Neuronal stem cell (in vitro differentiated cells): ENCODE measurements around the gene DEDD.

ENCODE experiments used
- DNase-seq: peaks from one replicate; pipeline ENCODE4 v3.0.0-alpha.2; 2013; ENCODE audit warnings: low spot score
- H2AFZ ChIP-seq: one replicate; pipeline ENCODE4 v1.6.1; 2013; ENCODE audit warnings: mild to moderate bottlenecking, low read length, inconsistent platforms
- H2AK5ac ChIP-seq: 2 replicates; pipeline ENCODE4 v1.6.1; 2013; ENCODE audit warnings: low read depth, mild to moderate bottlenecking, inconsistent platforms, low read length, moderate library complexity, mixed read lengths
- H2BK120ac ChIP-seq: 2 replicates; pipeline ENCODE4 v1.6.1; 2013; ENCODE audit warnings: low read depth, mild to moderate bottlenecking, inconsistent platforms, low read length, moderate library complexity, mixed read lengths
- H2BK12ac ChIP-seq: one replicate; pipeline ENCODE4 v1.6.1; 2013; ENCODE audit warnings: low read length, inconsistent platforms
- H2BK15ac ChIP-seq: 2 replicates; pipeline ENCODE4 v1.6.1; 2013; ENCODE audit warnings: mild to moderate bottlenecking, low read length, inconsistent platforms, mixed read lengths
- H2BK5ac ChIP-seq: one replicate; pipeline ENCODE4 v1.6.1; 2013; ENCODE audit warnings: inconsistent platforms, mild to moderate bottlenecking, low read length, moderate library complexity
- H3K14ac ChIP-seq: one replicate; pipeline ENCODE4 v1.6.1; 2013; ENCODE audit warnings: low read length, inconsistent platforms
- H3K18ac ChIP-seq: 2 replicates; pipeline ENCODE4 v1.6.1; 2013; ENCODE audit warnings: low read length, inconsistent platforms
- H3K23ac ChIP-seq: 2 replicates; pipeline ENCODE4 v1.6.1; 2013; ENCODE audit warnings: low read depth, mild to moderate bottlenecking, mixed read lengths, low read length, inconsistent platforms; ENCODE audit not compliant: poor library complexity
- H3K27ac ChIP-seq: replicated peaks from 3 replicates; pipeline ENCODE4 v1.5.1; 2013; ENCODE audit warnings: low read length, inconsistent platforms
- H3K27me3 ChIP-seq, 3 experiments: 2 replicates each; pipeline ENCODE4 v1.6.1; 2013; ENCODE audit warnings: low read length in 3 of 3, mild to moderate bottlenecking in 2 of 3, inconsistent platforms in 1 of 3, low read depth in 1 of 3, mixed read lengths in 1 of 3, moderate library complexity in 1 of 3; ENCODE audit not compliant: control insufficient read depth in 3 of 3, insufficient read depth in 3 of 3
- H3K36me3 ChIP-seq, 2 donors: replicated peaks in 1 of 2; 2 replicates each; pipeline ENCODE4 v1.6.1; 2013; ENCODE audit warnings: low read length in 2 of 2; ENCODE audit not compliant: control insufficient read depth in 2 of 2, insufficient read depth in 2 of 2
- H3K4ac ChIP-seq: 2 replicates; pipeline ENCODE4 v1.6.1; 2013; ENCODE audit warnings: inconsistent platforms, mild to moderate bottlenecking, low read length, moderate library complexity
- H3K4me1 ChIP-seq, 2 donors: 1 replicate in 1 of 2; 2 replicates in 1 of 2; pipeline ENCODE4 v1.6.1; 2013; ENCODE audit warnings: low read length in 2 of 2, low read depth in 1 of 2; ENCODE audit not compliant: control insufficient read depth in 2 of 2, insufficient read depth in 1 of 2
- H3K4me2 ChIP-seq: one replicate; pipeline ENCODE4 v1.6.1; 2013; ENCODE audit warnings: mild to moderate bottlenecking, low read length, inconsistent platforms; ENCODE audit not compliant: insufficient read depth, poor library complexity, severe bottlenecking
- H3K4me3 ChIP-seq, 2 donors: 2 replicates each; pipeline ENCODE4 v1.5.1; 2013; ENCODE audit warnings: low read length in 2 of 2, mild to moderate bottlenecking in 2 of 2, inconsistent platforms in 1 of 2, moderate library complexity in 1 of 2
- H3K79me1 ChIP-seq: one replicate; pipeline ENCODE4 v1.6.1; 2013; ENCODE audit warnings: low read depth, mild to moderate bottlenecking, inconsistent platforms, low read length, moderate library complexity
- H3K9ac ChIP-seq: one replicate; pipeline ENCODE4 v1.6.1; 2013; ENCODE audit warnings: mild to moderate bottlenecking, low read depth, low read length, inconsistent platforms; ENCODE audit not compliant: poor library complexity
- H3K9me3 ChIP-seq, 2 donors: replicated peaks in 1 of 2; 2 replicates each; pipeline versions ENCODE3 to v1.6.1; 2013; ENCODE audit warnings: low read length in 2 of 2, mild to moderate bottlenecking in 2 of 2, inconsistent platforms in 1 of 2, low read depth in 1 of 2, mixed read lengths in 1 of 2, moderate library complexity in 1 of 2; ENCODE audit not compliant: control insufficient read depth in 2 of 2, insufficient read depth in 1 of 2
- H4K8ac ChIP-seq: one replicate; pipeline ENCODE4 v1.6.1; 2013; ENCODE audit warnings: low read depth, mild to moderate bottlenecking, inconsistent platforms, low read length, moderate library complexity
- H4K91ac ChIP-seq: one replicate; pipeline ENCODE4 v1.6.1; 2013; ENCODE audit warnings: low read length, low read depth, mild to moderate bottlenecking, inconsistent platforms; ENCODE audit not compliant: poor library complexity
- WGBS, 2 donors: extraction: QIAGEN DNeasy Blood & Tissue Kit; methylation state at CpG; one replicate each; pipeline ENCODE4 v1.1.7; 2013; ENCODE audit warnings: missing lambda C conversion rate in 2 of 2, mixed read lengths in 1 of 2; ENCODE audit not compliant: insufficient read length in 2 of 2, insufficient replicate concordance in 1 of 2; ENCODE audit errors: extremely low coverage in 2 of 2; 5-methylcytosine and 5-hydroxymethylcytosine counted together

Gene DEDD

GRCh38 chr1:161128591-161129420, 3.7 kb downstream of the DEDD start:
- no peak overlapping the region for H2AFZ ChIP-seq
- H3K9me3 ChIP-seq = no peaks in the 10 kb centered on the region
- H3K9ac ChIP-seq = no peak overlapping the region
- H3K27ac ChIP-seq = no peak overlapping the region
- no peaks in the 10 kb centered on the region for H3K27me3 ChIP-seq
- H3K79me1 ChIP-seq = peaks cover 5% of the 10 kb centered on the region
- no peak overlapping the region for H2BK15ac ChIP-seq
- no peak overlapping the region for H3K14ac ChIP-seq
- H3K4me3 ChIP-seq = no peak overlapping the region
- no peak overlapping the region for H4K91ac ChIP-seq
- peaks cover 3 to 15% of the 10 kb centered on the region in 2 donors for H3K4me1 ChIP-seq
- H2BK5ac ChIP-seq = no peak overlapping the region
- no peak overlapping the region for H3K4ac ChIP-seq
- peaks cover 25 to 65% of the 10 kb centered on the region in 2 donors for H3K36me3 ChIP-seq
- no peak overlapping the region for H3K18ac ChIP-seq
- no peak for DNase-seq
- no peak overlapping the region for H2BK120ac ChIP-seq
- H2AK5ac ChIP-seq = no peak overlapping the region
- WGBS, 2 donors = no CpG with 5 or more reads among the region's 4 CpGs
- no peak overlapping the region for H2BK12ac ChIP-seq
- no peak overlapping the region for H4K8ac ChIP-seq
- no peak overlapping the region for H3K4me2 ChIP-seq
- H3K23ac ChIP-seq = no peak overlapping the region

- no peak overlapping the region for H2AK5ac ChIP-seq
- WGBS, 2 donors = no CpG with 5 or more reads among the region's 2 CpGs
These were observed 4.8 kb downstream of the DEDD start for GRCh38 chr1:161127649-161128048.

GRCh38 chr1:161122967-161123366, 9.5 kb downstream of the DEDD start:
- no peak overlapping the region for H2BK15ac ChIP-seq
- no peak overlapping the region for H3K18ac ChIP-seq
- H3K4me2 ChIP-seq = no peak overlapping the region
- H3K36me3 ChIP-seq = peaks cover 51 to 87% of the 10 kb centered on the region in 2 donors
- H3K4me3 ChIP-seq = no peak overlapping the region
- no peak overlapping the region for H3K9ac ChIP-seq
- WGBS, 2 donors = no CpG with 5 or more reads among the region's 6 CpGs
- H2BK120ac ChIP-seq = no peak overlapping the region
- no peak overlapping the region for H2BK5ac ChIP-seq
- H4K8ac ChIP-seq = no peak overlapping the region
- H3K23ac ChIP-seq = no peak overlapping the region
- H4K91ac ChIP-seq = no peak overlapping the region
- no peak overlapping the region for H3K27ac ChIP-seq
- no peaks in the 10 kb centered on the region for H3K9me3 ChIP-seq
- peaks cover 4 to 11% of the 10 kb centered on the region in 2 donors for H3K4me1 ChIP-seq
- no peak overlapping the region for H2BK12ac ChIP-seq
- no peak overlapping the region for H2AFZ ChIP-seq
- peaks cover 2% of the 10 kb centered on the region for H3K79me1 ChIP-seq
- H2AK5ac ChIP-seq = no peak overlapping the region
- H3K27me3 ChIP-seq = no peaks in the 10 kb centered on the region
- no peak for DNase-seq
- H3K14ac ChIP-seq = no peak overlapping the region
- H3K4ac ChIP-seq = no peak overlapping the region

More at GRCh38 chr1:161127649-161128048, 4.8 kb downstream of the DEDD start:
- H2BK5ac ChIP-seq = no peak overlapping the region
- no peak overlapping the region for H3K18ac ChIP-seq
- no peak overlapping the region for H3K14ac ChIP-seq
- no peak overlapping the region for H2BK12ac ChIP-seq
- H3K4me1 ChIP-seq = peaks cover 0 to 11% of the 10 kb centered on the region in 2 donors
- H3K4me2 ChIP-seq = no peak overlapping the region
- no peak overlapping the region for H3K4me3 ChIP-seq
- no peak overlapping the region for H2AFZ ChIP-seq
- no peak overlapping the region for H3K4ac ChIP-seq
- peaks cover 5% of the 10 kb centered on the region for H3K79me1 ChIP-seq
- H3K36me3 ChIP-seq = peaks cover 33 to 75% of the 10 kb centered on the region in 2 donors
- DNase-seq = no peak
- H3K27ac ChIP-seq = no peak overlapping the region
- no peak overlapping the region for H2BK15ac ChIP-seq
- no peaks in the 10 kb centered on the region for H3K9me3 ChIP-seq
- no peaks in the 10 kb centered on the region for H3K27me3 ChIP-seq
- no peak overlapping the region for H3K23ac ChIP-seq
- no peak overlapping the region for H4K8ac ChIP-seq
- H4K91ac ChIP-seq = no peak overlapping the region
- H2BK120ac ChIP-seq = no peak overlapping the region
- no peak overlapping the region for H3K9ac ChIP-seq

GRCh38 chr1:161121834-161122233, 10.6 kb downstream of the DEDD start:
- peaks cover 4 to 14% of the 10 kb centered on the region in 2 donors for H3K4me1 ChIP-seq
- H3K27me3 ChIP-seq = no peaks in the 10 kb centered on the region
- no peak overlapping the region for H2BK5ac ChIP-seq
- no peak overlapping the region for H3K4ac ChIP-seq
- no peak overlapping the region for H3K9ac ChIP-seq
- H4K91ac ChIP-seq = no peak overlapping the region
- no peak overlapping the region for H3K4me3 ChIP-seq
- no peak overlapping the region for H3K27ac ChIP-seq
- WGBS, 2 donors = no CpG with 5 or more reads among the region's 4 CpGs
- no peak overlapping the region for H2BK120ac ChIP-seq
- no peak overlapping the region for H4K8ac ChIP-seq
- no peak overlapping the region for H2AFZ ChIP-seq
- H3K36me3 ChIP-seq = peaks cover 48 to 76% of the 10 kb centered on the region in 2 donors
- no peak overlapping the region for H3K23ac ChIP-seq
- H3K14ac ChIP-seq = no peak overlapping the region
- no peak overlapping the region for H2BK12ac ChIP-seq
- DNase-seq = no peak
- H2AK5ac ChIP-seq = no peak overlapping the region
- no peak overlapping the region for H3K4me2 ChIP-seq
- H3K9me3 ChIP-seq = no peaks in the 10 kb centered on the region
- H3K79me1 ChIP-seq = peaks cover 6% of the 10 kb centered on the region
- no peak overlapping the region for H3K18ac ChIP-seq
- no peak overlapping the region for H2BK15ac ChIP-seq
